CMK (cell line): Measurements from ENCODE around the gene CXCL17.
"Not testable (repeated sequence)": the region's sequence is repeated elsewhere in the genome, so short reads cannot be mapped to it uniquely, and the experiment has no call there.

Experiments used
- DNase-seq: peaks from one replicate; pipeline ENCODE4 v3.0.0-alpha.2; 2010; ENCODE audit warnings: low read depth

The CXCL17 gene

DNA sequence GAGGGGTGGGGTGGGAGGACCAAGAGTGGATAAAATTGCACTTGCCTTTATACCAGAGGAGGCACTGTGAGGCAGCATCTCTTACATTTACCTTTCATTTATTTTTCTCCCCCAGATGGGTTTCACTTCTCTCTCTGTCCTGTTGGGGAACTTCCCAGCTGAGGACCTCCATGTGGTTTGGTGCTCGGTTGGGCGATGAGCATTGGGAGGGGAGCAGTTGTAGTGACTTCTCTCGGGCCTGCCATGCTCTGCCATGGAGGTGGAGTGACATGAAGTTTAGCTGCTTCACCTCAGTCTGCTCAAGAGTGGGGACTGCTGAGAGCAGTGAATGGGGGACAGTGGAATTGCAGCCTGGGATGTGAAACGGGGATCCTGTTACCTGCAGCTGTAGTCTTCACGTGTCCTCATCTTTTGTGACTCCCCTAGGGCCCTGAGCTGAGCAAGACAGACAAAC lies 23.1 kb upstream of the CXCL17 start:
- no peak for DNase-seq

DNA sequence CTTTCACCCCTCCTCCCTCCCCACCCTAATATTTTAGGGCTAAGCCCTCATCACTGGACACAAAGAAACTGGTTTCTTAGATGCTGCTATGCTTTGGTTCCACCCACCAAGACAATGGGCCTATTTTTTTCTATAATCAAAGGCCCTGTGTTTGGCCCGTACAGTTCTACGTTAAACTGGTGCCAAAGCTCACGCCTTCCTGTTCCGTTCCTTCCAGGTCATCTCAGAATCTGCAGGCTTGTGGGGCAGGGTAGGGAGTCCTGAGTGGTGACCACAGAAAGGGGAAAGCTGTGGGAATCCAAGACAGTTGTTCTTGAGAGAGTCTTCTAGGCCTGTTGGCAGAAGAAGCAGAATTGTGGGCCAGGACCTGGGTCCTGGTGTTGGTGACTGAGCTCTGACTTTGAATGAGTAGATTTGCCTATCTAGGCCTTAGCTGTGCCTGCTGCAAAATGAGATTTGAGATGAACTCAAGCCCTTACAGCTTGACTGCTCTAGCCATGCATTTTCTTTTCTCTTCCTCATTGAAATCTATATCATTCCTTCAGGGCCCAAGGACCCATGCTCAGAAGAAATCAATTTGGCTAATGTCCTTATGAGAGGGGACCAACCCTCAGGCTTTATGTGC lies 19.1 kb upstream of the CXCL17 start:
- DNase-seq, result no peak

DNA sequence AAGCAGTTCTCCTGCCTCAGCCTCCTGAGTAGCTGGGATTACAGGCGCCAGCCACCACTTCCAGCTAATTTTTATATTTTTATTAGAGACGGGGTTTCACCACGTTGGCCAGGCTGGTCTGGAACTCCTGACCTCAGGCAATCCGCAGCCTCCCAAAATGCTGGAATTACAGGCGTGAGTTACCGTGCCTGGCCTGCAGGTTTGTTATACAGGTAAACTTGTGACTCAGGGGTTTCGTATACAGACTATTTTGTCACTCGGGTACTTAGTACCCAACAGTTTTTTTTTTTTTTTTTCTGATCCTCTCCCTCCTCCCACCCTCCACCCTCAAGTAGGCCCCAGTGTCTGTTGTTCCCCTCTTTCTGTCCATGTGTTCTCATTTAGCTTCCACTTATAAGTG lies 18.5 kb upstream of the CXCL17 start:
- not testable (repeated sequence) for DNase-seq

DNA sequence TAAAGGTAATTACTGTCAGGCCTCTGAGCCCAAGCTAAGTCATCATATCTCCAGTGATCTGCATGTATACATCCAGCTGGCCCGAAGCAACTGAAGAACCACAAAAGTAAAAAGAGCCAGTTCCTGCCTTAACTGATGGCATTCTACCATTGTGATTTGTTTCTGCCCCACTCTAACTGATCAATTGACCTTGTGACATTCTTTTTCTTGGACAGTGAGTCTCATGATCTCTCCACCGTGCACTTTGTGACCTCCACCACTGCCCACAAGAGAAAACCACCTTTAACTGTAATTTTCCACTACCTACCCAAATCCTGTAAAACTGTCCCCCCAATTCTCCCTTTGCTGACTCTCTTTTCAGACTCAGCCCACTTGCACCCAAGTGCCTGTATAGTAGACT lies 17.2 kb upstream of the CXCL17 start:
- DNase-seq, result no peak

DNA sequence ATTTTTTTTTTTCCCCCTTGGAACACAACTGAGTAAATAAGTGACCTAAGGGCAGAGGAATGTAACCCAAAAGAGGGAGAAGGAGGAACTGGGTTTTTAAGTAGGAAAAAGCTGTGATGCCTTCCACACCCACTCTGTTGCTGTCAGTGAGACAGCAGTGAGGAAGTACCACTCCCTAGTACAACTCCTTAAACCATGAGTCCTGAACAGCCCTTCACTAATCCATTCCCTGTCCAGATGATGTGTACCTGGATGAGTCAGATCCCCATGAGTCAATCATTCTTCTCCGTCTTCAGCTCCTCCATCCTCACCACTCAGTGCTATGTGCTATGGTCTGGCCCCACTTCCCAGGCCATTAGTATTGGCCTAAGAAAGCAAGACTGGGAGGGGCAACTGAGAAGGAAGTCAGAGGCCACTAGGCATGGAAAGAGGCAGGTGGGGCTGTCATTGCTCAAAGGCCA lies 12.9 kb upstream of the CXCL17 start:
- no peak for DNase-seq

DNA sequence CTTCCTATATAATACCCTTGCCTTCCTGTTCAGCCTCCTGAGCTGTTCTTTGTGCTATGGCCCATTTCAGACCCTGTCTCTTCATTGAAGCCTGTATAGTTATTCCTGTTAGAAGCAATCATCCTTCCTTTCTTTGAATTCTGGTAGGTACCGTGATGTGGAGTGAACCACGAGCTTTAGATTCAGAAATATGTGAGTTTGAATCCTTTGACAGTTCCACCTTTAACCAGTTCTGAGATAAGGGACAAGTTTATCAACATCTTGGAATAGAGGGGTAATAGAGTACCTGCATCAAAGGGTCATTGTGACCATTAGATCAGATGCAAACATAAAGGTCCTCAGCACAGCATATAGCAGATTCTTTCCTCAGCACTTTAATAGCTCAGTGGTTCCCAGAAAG lies 12.3 kb upstream of the CXCL17 start:
- DNase-seq, result no peak

DNA sequence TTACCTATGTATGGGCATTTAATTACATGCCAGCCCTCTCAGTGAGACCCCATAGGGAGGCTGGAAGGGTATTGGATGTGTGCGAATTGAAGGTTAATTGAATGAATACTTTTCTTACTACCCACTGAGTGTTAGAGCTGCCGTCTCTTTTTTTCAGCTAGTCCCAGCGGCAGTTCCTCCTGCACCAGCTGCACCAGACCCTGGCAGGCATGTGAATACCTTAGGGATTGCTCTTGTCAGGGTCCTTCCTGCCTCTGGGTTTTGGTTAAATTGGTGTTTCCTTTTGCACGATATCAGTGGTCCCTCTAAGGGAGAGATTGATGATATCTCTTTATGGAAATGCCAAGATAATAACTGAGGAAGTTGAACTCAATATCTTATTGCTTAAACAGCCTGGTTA lies 9.8 kb upstream of the CXCL17 start:
- no peak for DNase-seq

DNA sequence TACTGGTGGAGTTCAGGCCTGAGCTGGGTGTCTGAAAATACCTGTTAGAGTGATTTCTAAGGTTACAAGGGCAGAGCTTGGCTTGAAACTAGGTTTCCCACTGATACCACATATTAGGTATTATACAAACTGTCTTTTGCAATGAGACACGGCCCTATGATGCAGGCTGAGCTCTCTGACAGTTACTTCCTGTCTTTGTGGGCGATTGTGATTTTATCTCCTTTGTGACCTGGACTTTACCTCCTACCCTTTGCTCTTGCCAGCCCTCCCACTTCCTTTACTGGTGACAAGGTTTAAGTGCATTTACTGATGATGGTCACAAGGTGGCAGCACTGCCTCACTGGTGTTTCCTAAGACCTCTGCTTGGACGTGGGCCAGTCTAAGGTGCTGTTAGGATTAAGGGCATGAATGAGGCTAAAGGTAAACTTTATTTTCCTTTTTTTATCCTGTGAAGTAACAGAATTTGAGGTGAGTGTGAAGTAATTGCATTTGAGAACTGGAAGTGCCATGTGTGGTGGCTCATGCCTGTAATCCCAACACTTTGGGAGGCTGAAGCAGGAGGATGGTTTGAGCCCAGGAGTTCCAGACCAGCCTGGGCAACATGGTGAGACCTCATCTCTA lies 7.7 kb upstream of the CXCL17 start:
- peak; percentile 87 for DNase-seq

DNA sequence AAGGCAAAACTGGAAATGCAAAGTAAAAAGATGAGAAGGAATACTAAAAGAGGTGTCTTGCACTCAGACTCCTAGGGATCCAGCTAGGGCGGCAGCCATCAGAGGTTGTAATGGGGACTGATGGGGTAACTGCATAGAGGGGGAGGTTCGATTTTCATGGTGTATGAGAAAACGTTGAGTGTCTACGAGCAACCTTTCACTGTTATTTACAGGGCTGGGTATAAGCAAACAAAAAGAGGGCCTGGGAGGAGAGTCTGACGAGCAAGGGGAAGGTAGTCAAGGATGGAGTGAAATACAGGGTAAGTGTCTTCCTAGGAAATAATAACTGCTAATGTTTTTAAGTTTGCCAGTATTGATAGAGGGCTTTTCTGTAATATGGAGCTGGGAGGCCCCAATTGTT lies 5.6 kb upstream of the CXCL17 start:
- DNase-seq, result not testable (repeated sequence)

DNA sequence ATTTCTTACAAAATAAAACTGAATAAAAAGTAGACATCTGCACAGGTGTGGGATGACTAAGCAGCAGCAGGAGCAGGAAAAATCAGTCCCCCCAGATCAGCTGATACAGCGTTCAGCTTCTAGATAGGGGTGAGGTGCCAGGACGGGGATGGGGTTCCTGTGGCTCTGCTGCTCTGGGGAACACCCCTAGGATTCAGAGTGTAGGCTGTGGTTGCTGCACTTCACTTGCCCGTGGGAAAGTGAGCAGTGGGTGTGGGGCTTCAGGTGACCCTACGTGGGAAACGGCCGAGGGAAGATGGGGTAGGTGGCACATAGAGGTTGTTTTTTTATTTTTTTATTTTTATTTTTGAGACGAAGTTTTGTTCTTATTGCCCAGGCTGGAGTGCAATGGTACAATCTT lies 3.2 kb upstream of the CXCL17 start:
- DNase-seq, result no peak

DNA sequence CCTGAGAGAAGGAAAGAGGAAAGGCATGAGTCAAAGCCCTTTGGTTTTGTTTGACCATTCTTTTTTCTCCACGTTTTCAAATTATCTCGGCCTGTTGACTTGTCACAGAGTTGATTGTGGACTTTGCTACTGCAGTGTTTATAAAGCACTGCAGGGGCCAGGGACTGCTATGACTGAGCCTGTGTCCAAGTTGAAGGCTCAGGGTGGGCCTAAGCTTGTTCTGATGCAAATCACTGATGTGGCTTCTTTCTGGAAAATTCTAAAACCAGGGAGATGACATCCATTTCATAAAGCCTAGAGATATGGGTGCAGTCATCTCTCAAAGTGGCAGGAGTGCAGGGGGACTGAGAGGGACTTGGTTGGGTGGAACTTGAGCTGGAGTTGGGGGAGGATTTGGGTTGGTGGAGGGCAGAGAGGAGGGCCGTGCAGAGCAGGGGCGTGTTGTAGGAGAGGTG lies 1.2 kb upstream of the CXCL17 start:
- no peak for DNase-seq

DNA sequence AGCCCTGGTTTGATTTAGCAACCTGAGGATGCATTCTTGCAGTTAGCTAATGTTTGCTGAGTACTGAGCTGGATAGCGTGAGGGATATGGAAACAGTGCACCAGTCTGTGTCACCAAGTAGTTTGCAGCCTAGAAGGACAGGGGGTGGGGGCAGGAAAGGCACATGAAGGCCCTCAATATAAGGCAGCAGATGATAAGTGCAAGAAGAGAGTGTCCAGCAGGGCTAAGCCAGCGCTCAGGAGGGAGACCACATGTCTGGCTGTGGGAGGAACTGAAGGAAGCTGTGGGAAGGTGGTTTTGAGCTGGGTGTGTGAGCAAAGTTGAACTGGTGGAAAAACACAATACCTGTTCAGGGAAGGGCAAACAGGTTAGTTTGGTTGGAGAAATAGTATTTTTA lies 1.7 kb downstream of the CXCL17 start:
- no peak for DNase-seq

DNA sequence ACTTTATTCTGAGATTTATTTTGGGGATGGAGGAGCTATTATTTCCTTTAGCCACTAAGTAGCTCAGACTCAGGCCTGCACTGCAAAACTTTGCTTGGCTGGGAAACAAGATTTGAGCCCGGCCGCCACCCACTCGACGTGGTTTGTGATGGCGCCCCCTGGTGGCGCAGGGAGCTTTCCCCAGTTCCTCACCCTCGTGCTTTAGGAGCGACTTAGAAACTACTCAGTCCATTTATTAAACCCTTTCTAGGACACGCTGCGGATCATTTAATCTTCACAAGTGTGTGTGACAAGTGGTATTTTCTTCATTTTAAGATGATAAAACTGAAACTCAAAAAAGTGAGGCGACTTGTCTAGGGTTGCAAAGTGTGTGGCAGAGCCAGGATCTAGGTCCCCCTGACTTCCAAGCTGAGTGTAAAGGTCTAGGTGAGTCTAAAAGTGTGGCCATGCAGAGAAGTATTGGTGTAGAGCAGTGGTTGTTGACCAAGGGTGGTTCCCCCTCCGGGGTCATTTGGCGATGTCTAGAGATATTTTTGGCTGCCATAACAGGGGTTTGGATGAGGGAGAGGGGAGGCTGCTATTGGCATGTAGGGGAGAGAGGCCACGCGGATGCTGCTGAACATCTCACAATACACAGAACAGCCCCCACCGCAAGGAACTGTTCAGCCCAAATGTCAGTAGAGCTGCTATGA lies 2.2 kb downstream of the CXCL17 start:
- peak; percentile 46 for DNase-seq

DNA sequence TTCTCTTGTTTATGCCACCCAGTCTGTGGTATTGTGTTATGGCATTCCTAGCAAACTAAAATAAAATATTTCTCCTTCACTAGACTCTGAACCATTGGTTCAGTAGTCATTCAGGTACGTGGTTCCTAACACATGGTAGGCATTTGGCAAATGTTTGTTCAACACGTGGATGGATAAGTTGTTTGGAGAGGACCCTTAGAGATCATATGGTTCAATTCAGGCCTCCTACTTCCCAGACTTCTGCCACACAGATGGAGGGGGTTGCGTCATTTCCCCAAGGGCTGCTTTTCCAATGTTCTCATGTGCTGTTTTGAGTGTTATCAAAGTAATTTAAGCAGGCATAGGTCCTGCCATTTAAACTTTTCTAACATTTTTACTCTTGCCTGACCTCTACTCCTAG lies 6.7 kb downstream of the CXCL17 start:
- no peak for DNase-seq

DNA sequence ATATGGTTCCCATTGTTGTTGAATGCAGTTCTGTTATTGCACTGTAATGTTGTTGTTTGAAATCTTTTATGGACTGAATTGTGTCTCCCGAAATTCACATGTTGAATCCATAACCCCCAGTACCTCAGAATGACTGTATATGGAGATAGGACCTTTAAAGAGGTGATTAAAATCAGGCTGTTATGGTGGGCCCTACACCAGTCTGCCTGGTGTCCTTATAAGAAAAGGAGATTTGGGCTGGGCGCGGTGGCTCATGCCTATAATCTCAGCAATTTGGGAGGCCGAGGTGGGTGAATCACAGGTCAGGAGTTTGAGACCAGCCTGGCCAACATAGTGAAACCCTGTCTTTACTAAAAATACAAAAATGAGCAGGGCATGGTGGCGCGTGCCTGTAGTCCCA lies 7.4 kb downstream of the CXCL17 start:
- no peak for DNase-seq

DNA sequence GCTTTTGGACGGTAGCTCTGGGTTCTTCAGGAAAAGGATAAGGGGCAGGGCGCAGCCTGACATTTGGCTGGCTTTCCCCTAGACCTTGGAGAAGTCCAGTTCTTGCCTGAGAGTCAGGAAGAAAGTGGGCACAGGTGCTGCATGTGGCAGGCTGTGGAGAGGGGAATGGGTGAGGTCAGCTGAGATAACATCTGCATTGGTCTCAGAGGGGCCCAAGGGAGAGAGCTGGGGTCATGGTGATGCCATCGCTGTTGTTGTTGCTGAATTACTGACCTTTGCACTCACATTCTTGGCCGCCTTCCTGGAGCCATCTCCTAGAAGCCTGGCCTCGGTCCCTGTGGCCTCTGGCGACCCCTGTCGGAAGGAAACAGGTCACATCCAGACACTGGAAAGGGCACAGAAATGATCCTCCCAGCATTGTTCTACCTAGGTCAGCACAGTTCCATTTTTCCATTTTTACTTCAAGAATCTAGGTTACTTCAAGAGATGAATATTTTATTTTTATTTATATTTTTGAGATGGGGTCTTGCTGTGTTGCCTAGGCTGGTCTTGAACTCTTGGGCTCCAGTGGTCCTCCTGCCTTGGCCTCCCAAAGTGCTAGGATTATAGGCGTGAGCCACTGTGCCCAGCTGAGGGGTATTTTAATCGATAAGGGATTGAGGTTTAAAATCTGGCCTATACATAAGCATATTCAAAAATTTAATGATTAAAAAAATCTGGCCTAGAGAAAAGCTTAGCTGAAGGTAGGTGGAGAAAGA lies 9.1 kb downstream of the CXCL17 start:
- DNase-seq, result no peak

DNA sequence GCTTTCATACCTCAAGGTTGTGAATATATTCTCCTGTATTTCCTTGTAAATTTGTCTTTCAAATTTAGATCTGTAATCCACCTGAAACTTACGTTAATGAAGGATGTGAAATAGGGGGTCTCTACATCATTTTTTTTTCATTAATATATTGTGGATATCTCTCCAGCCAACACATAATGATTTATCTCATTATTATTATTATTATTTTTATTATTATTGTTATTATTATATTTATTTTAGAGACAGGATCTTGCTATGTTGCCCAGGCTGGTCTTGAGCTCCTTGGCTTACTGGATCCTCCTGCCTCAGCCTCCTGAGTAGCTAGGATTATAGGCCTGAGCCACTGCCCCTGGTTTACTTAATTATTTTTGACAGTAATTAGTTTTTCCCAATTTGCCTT lies 11.3 kb downstream of the CXCL17 start:
- DNase-seq, result no peak

DNA sequence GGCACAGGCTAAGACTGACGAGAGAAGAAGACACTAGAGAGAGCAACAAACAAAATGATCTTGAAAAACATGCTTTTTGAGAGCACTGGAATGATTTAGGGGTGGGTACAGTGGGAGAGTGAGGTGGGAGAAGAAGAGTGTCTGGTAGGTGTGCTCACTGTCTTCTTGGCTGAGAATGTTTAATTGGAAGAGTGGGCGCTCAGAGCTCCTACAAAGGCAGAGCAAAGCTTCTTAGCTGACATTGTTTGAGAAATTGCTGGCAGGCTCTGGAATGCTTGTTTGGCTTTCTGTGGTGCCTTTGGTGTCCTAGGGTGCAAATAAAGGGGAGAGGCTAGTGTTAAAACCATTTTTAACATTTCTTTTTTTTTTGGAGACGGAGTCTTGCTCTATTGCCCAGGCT lies 14.1 kb downstream of the CXCL17 start:
- DNase-seq, result no peak

DNA sequence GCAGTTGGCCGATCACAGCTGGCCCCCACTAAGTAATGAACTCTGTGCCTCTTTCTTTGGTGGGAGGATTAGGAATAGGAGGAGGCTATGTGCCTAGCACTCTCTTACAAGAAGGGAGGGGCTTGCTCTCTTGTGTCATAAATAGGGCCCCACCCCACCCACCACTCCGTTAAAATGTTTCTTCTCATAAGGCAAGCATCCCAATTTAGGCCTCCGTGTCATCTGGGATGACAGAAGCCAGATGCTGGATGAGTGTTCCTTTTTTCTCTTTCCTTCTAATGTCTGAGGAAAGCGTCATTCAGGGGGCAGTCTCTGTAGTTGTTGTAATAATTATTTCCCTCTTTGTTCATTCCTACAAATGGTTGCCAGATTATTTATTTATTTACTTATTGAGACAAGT lies 15.4 kb downstream of the CXCL17 start, which contains the start of gene LIPE:
LIPE (minus strand) TSS at position 76 of the 400 bp plus-strand sequence. CDS start 239 bp downstream, outside the sequence.
- DNase-seq, result no peak

DNA sequence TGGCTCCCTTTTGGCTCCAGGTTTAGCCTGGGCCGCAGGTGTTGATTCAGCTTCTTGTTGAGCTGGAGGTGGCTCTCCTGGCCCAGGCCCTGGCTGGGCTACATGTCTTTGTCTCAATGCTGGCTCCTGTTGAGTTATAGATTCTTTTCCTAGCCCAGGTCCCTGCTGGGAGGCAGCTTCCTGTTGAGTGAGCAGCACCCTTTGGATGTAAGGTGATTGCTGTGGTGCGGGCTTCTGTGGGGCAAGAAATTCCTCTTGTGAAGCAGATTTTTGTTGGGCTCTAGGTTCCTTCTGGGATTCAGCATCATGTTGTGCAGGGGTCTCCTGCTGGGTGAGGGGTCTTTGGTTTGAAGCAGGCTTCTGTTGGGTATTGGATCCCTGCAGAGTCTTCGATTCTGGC lies 16.1 kb downstream of the CXCL17 start:
- no peak for DNase-seq

DNA sequence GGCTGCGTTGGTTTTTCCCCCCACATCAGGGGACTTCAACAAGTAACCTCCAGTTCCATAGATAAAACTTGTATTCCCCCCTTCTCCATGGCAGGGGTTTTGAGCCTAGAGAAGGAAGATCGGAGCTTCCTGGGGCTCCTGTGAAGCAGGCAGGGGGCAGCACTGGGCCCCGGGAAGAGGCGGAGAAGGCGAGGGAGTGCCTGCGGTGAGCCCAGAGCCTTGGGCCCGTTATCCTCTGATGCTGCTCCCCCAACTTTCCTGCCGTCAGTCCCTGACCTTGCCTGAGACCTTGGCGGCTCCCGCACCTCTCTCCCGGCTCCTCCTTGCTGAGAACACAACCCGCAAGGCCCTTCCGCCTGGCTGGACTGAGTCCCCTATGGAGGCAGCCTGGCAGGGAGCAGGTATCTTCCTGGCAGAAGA lies 18.0 kb downstream of the CXCL17 start:
- DNase-seq, result no peak

DNA sequence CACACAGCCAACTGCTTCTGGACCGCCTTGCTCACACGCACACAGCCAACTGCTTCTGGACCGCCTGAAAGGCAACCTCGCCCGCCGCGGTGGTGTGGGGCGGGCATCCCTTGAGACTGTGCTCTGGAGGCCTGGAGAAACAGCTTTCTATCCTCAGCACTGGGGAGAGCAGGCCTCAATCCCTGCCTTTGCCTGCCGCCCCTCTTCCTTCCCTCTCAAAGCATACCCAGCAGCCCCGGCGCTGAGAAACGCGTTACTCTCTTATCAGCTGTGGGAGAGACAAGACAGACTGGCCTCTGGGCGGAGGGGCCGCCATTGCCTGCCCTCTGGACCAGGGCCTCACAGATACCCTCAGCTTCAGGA lies 18.4 kb downstream of the CXCL17 start:
- DNase-seq, result no peak
